HCT116 (cell line): ENCODE results near the gene C1orf141. TPM values are rescaled to one million over a fixed set of nuclear protein-coding genes. Genes with fewer than 3 reads are reported as not detected.

Experiments used
- ATAC-seq: fragments of 200-7000 bp; cut with Tn5 transposase; 2 replicates; pipeline ENCODE4 v1.9.1; 2020; ENCODE audit warnings: mild to moderate bottlenecking, moderate library complexity
- BruUV-seq: library from RNA; stranded (reverse); fragments of 400-500 nt; replicated peaks from 2 replicates; lab custom pipeline; 2021; lab: Mats Ljungman, UMichigan
- CTCF ChIA-PET: fragments of 300-600 bp; sonication (Branson Sonifier 250); formaldehyde crosslinking; loops from one replicate; lab custom pipeline; 2021; ENCODE audit warnings: antibody characterized with exemption; lab: Charles Lee
- POLR2A ChIA-PET: fragments of 300-600, 350-600 bp; sonication (Branson Sonifier 250); formaldehyde crosslinking; loops from one replicate; lab custom pipeline; 2021; ENCODE audit warnings: antibody characterized with exemption; lab: Charles Lee
- RAD21 ChIA-PET, 2 experiments: fragments of 300-600 bp; sonication (Branson Sonifier 250); formaldehyde crosslinking; loops; one replicate each; lab custom pipeline; 2023; ENCODE audit warnings: low total read pairs in 2 of 2; ENCODE audit not compliant: uncharacterized antibody in 2 of 2, unreplicated experiment in 2 of 2, low non-redundant PET in 1 of 2; lab: Charles Lee
- DNase-seq: peaks from one replicate; pipeline ENCODE4 v3.0.0-alpha.2; 2010; ENCODE audit warnings: low read depth, low spot score
- H2AFZ ChIP-seq: fragments of 200-600 bp; shearing (Covaris generic), sonication (generic); 2 replicates; pipeline ENCODE4 v1.6.1; 2017; ENCODE audit warnings: low read depth, mixed run types, mixed read lengths, antibody characterized with exemption, low read length; ENCODE audit not compliant: poor library complexity, severe bottlenecking
- H3K27ac ChIP-seq: 2 replicates; pipeline ENCODE4 v1.5.1; 2012; ENCODE audit warnings: low read depth, low read length
- H3K27me3 ChIP-seq: fragments of 200-600 bp; sonication (generic); 2 replicates; pipeline ENCODE4 v1.6.1; 2016; ENCODE audit warnings: mixed run types, low read length, mixed read lengths; ENCODE audit not compliant: insufficient read depth
- H3K36me3 ChIP-seq, 2 experiments: fragments of 200-500 bp in 1 of 2; fragments of 200-600 bp in 1 of 2; sonication (Bioruptor generic) in 1 of 2; sonication (generic) in 1 of 2; 2 replicates each; pipeline versions ENCODE4 v1.5.1 to v1.6.1; 2014 to 2016; ENCODE audit warnings: low read length in 2 of 2, inconsistent platforms in 1 of 2, mixed read lengths in 1 of 2, mixed run types in 1 of 2; ENCODE audit not compliant: insufficient read depth in 2 of 2, control insufficient read depth in 1 of 2
- H3K4me1 ChIP-seq, 2 experiments: fragments of 200-600 bp in 1 of 2; sonication (generic) in 1 of 2; 2 replicates each; pipeline versions ENCODE4 v1.5.1 to v1.6.1; 2012 to 2017; ENCODE audit warnings: low read length in 2 of 2, inconsistent platforms in 1 of 2, mild to moderate bottlenecking in 1 of 2, mixed read lengths in 1 of 2, mixed run types in 1 of 2, moderate library complexity in 1 of 2; ENCODE audit not compliant: insufficient read depth in 2 of 2, control insufficient read depth in 1 of 2
- H3K4me2 ChIP-seq: fragments of 200-600 bp; sonication (generic); 2 replicates; pipeline ENCODE4 v1.6.1; 2017; ENCODE audit warnings: mixed run types, low read length, mixed read lengths
- H3K4me3 ChIP-seq, 2 experiments: fragments of 200-600 bp in 1 of 2; sonication (generic) in 1 of 2; replicated peaks in 1 of 2; 2 replicates each; pipeline ENCODE4 v1.5.1; 2011 to 2016; ENCODE audit warnings: low read length in 2 of 2, control low read depth in 1 of 2, low read depth in 1 of 2, mild to moderate bottlenecking in 1 of 2, mixed read lengths in 1 of 2, mixed run types in 1 of 2
- H3K79me2 ChIP-seq: fragments of 200-600 bp; sonication (generic); 2 replicates; pipeline ENCODE4 v1.6.1; 2017; ENCODE audit warnings: mild to moderate bottlenecking, mixed run types, low read length, moderate library complexity, mixed read lengths; ENCODE audit not compliant: insufficient read depth
- H3K9ac ChIP-seq: fragments of 200-600 bp; sonication (generic); 2 replicates; pipeline ENCODE4 v1.6.1; 2016; ENCODE audit warnings: low read length, mixed read lengths
- H3K9me2 ChIP-seq: fragments of 200-600 bp; sonication (generic), shearing (Covaris generic); 2 replicates; pipeline ENCODE4 v1.6.1; 2017; ENCODE audit warnings: mixed run types, mild to moderate bottlenecking, moderate library complexity; ENCODE audit not compliant: insufficient read depth
- H3K9me3 ChIP-seq, 2 experiments: fragments of 200-500 bp in 1 of 2; fragments of 200-600 bp in 1 of 2; sonication (Bioruptor generic) in 1 of 2; sonication (generic) in 1 of 2; 2 replicates each; pipeline ENCODE4 v1.6.1; 2014 to 2017; ENCODE audit warnings: low read length in 2 of 2, mixed read lengths in 2 of 2, inconsistent platforms in 1 of 2, low read depth in 1 of 2, mild to moderate bottlenecking in 1 of 2, mixed run types in 1 of 2, moderate library complexity in 1 of 2; ENCODE audit not compliant: control insufficient read depth in 1 of 2, insufficient read depth in 1 of 2
- H4K20me1 ChIP-seq: fragments of 200-600 bp; sonication (generic), shearing (Covaris generic); 2 replicates; pipeline ENCODE4 v1.6.1; 2017; ENCODE audit warnings: mixed run types, mild to moderate bottlenecking, moderate library complexity; ENCODE audit not compliant: insufficient read depth
- CBX3 ChIP-seq: IDR thresholded peaks from 2 replicates; pipeline ENCODE4 v1.6.1; 2012; ENCODE audit warnings: low read depth
- EZH2 ChIP-seq: fragments of 200-600 bp; sonication (generic); IDR thresholded peaks from 2 replicates; pipeline ENCODE4 v1.6.1; 2017; ENCODE audit warnings: antibody characterized with exemption, mixed run types
- POLR2A ChIP-seq: IDR thresholded peaks from 2 replicates; pipeline ENCODE4 v1.7.0; 2011; ENCODE audit warnings: borderline replicate concordance; ENCODE audit not compliant: insufficient read depth, insufficient read length; ENCODE audit errors: extremely low read depth
- POLR2AphosphoS5 ChIP-seq: IDR thresholded peaks from 2 replicates; pipeline ENCODE4 v1.6.1; 2011; ENCODE audit warnings: mild to moderate bottlenecking, low read depth, low read length, moderate library complexity
- SRF ChIP-seq: IDR thresholded peaks from 2 replicates; pipeline ENCODE4 v1.6.1; 2012; ENCODE audit warnings: low read depth
- TCF7L2 ChIP-seq: IDR thresholded peaks from 2 replicates; pipeline ENCODE4 v1.7.0; 2011; ENCODE audit warnings: borderline replicate concordance, inconsistent platforms; ENCODE audit not compliant: insufficient read depth, insufficient read length; ENCODE audit errors: extremely low read depth
- ZNF274 ChIP-seq: fragments of 200-500 bp; sonication (Bioruptor generic); IDR thresholded peaks from 2 replicates; pipeline ENCODE4 v1.6.1; 2014; ENCODE audit warnings: mild to moderate bottlenecking, low read depth, low read length, inconsistent platforms
- intact Hi-C: fragments of 100-400 bp; cut with micrococcal nuclease; formaldehyde crosslinking; loops from 2 replicates; pipeline ENCODE4 v1.10.0; 2022
- total RNA-seq: library from RNA; stranded (reverse); gene quantifications from one replicate; pipeline ENCODE4 v1.2.1, GENCODE V29; 2021; ENCODE audit not compliant: unreplicated experiment

C1orf141 gene
- total RNA-seq, 1 experiment from 2014 or later, result not detected

- TF ChIP-seq SRF (no peak), ZNF274 (no peak)
- CTCF ChIA-PET, result no interaction called here
Observed at GRCh38 chr1:67169932-67170331, 35.2 kb upstream of the C1orf141 start.

DNA sequence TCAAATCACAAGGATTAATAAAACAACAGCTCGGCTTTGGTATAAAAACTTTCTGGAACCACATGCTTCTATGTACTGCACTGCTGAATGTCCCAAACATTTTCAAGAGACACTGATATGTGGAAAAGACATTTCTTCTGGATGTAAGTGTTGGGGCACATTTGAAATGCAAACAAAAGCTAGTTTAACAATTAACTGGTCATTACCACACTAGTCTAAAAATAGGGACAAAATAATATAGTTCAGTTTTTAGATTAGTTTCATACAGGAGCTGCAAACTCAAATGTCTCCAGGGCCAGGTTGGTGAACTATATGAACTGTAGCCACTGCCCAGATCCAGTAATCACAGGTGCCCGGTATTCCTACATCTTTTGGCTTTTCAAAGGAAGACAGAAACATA lies 34.7 kb upstream of the C1orf141 start:
- RAD21 ChIA-PET, result no interaction called here

More at GRCh38 chr1:67169932-67170331, 35.2 kb upstream of the C1orf141 start:
- H3K9me3 ChIP-seq, result no peaks in the 10 kb centered on the region
- no TSS peak for BruUV-seq
- ChIA-PET RAD21 (no interaction called here), POLR2A (no interaction called here)
- H3K36me3 ChIP-seq, result no peaks in the 10 kb centered on the region
- no peaks in the 10 kb centered on the region for H3K4me1 ChIP-seq
- H3K9me2 ChIP-seq, result no peaks in the 10 kb centered on the region
- no peaks in the 10 kb centered on the region for H4K20me1 ChIP-seq
- intact Hi-C loops, result no loop called here
- no peaks in the 10 kb centered on the region for H3K79me2 ChIP-seq
- no peak overlapping the region for H2AFZ ChIP-seq
- no peak overlapping the region for H3K4me3 ChIP-seq
- H3K27me3 ChIP-seq, result no peaks in the 10 kb centered on the region
- H3K27ac ChIP-seq, result no peak overlapping the region
- H3K4me2 ChIP-seq, result no peak overlapping the region
- ATAC-seq, result no peak
- no peak overlapping the region for H3K9ac ChIP-seq
- no peak for DNase-seq

More for the DNA sequence above, 34.7 kb upstream of the C1orf141 start:
- ATAC-seq (no peak), DNase-seq (no peak)
- H3K79me2 ChIP-seq, result no peaks in the 10 kb centered on the region
- ChIA-PET CTCF (no interaction called here), POLR2A (no interaction called here)
- no peak overlapping the region for H3K4me3 ChIP-seq
- H3K9ac ChIP-seq, result no peak overlapping the region
- no peaks in the 10 kb centered on the region for H3K4me1 ChIP-seq
- no peaks in the 10 kb centered on the region for H3K36me3 ChIP-seq
- H3K4me2 ChIP-seq, result no peak overlapping the region
- H3K27ac ChIP-seq, result no peak overlapping the region
- no TSS peak for BruUV-seq
- no peaks in the 10 kb centered on the region for H4K20me1 ChIP-seq
- H3K27me3 ChIP-seq, result no peaks in the 10 kb centered on the region
- H3K9me2 ChIP-seq, result no peaks in the 10 kb centered on the region
- no peaks in the 10 kb centered on the region for H3K9me3 ChIP-seq
- intact Hi-C loops, result no loop called here
- no peak for TF ChIP-seq EZH2
- no peak for TF ChIP-seq CBX3
- no peak for TF ChIP-seq POLR2AphosphoS5
- no peak for TF ChIP-seq TCF7L2
- no peak for TF ChIP-seq POLR2A
- no peak overlapping the region for H2AFZ ChIP-seq
